H1 (cell line): Measurements from ENCODE around the gene ANLN. TPM values are rescaled to one million over a fixed set of nuclear protein-coding genes. Genes with fewer than 3 reads are reported as not detected.

Source experiments
- CTCF ChIA-PET: fragments of 300-600 bp; sonication (Branson Sonifier 250); formaldehyde crosslinking; loops from one replicate; lab custom pipeline; 2021; ENCODE audit not compliant: partially characterized antibody; lab: Charles Lee
- POLR2A ChIA-PET: fragments of 300-600 bp; sonication (Branson Sonifier 250); formaldehyde crosslinking; loops from one replicate; lab custom pipeline; 2021; ENCODE audit warnings: inconsistent platforms; ENCODE audit not compliant: partially characterized antibody; lab: Charles Lee
- DNase-seq, 2 experiments: peaks; one replicate each; pipeline versions ENCODE4 v3.0.0 to v3.0.0-alpha.2; 2010 to 2022; ENCODE audit warnings: low spot score in 2 of 2, low read depth in 1 of 2, mixed read lengths in 1 of 2
- FAIRE-seq: peaks from 2 replicates; lab custom pipeline; 2011; peaks lifted over from hg19 to GRCh38; lab: Jason Lieb, UNC
- H2AFZ ChIP-seq: 2 replicates; pipeline ENCODE4 v1.8.1; 2012; ENCODE audit warnings: low read length, inconsistent platforms
- H2AK5ac ChIP-seq: 2 replicates; pipeline ENCODE4 v1.6.1; 2013; ENCODE audit warnings: low read depth, low read length
- H2BK120ac ChIP-seq: replicated peaks from 2 replicates; pipeline ENCODE3; 2013; ENCODE audit warnings: low read depth, low read length, inconsistent platforms
- H2BK12ac ChIP-seq: 2 replicates; pipeline ENCODE4 v1.6.1; 2013; ENCODE audit warnings: low read depth, low read length
- H2BK15ac ChIP-seq: 2 replicates; pipeline ENCODE4 v1.6.1; 2013; ENCODE audit warnings: low read length
- H2BK20ac ChIP-seq: 2 replicates; pipeline ENCODE4 v1.6.1; 2013; ENCODE audit warnings: low read length
- H2BK5ac ChIP-seq: 2 replicates; pipeline ENCODE4 v1.6.1; 2013; ENCODE audit warnings: low read depth, low read length
- H3K14ac ChIP-seq: 2 replicates; pipeline ENCODE4 v1.6.1; 2013; ENCODE audit warnings: inconsistent platforms; ENCODE audit not compliant: insufficient read length
- H3K18ac ChIP-seq: 2 replicates; pipeline ENCODE4 v1.6.1; 2013; ENCODE audit warnings: low read length; ENCODE audit errors: extremely low read depth
- H3K23ac ChIP-seq: 2 replicates; pipeline ENCODE4 v1.6.1; 2013; ENCODE audit warnings: inconsistent platforms; ENCODE audit not compliant: insufficient read length
- H3K23me2 ChIP-seq: 2 replicates; pipeline ENCODE4 v1.6.1; 2013; ENCODE audit warnings: low read depth, low read length
- H3K27ac ChIP-seq: 2 replicates; pipeline ENCODE4 v1.6.1; 2011; ENCODE audit warnings: low read depth, low read length, inconsistent platforms
- H3K27me3 ChIP-seq, 4 experiments: replicated peaks in 1 of 4; 1 replicate in 1 of 4; 2 replicates in 3 of 4; pipeline versions ENCODE4 v1.6.1 to v1.8.1; 2011 to 2013; ENCODE audit warnings: low read length in 3 of 4, mild to moderate bottlenecking in 3 of 4, inconsistent platforms in 2 of 4, mixed read lengths in 2 of 4, moderate library complexity in 1 of 4; ENCODE audit not compliant: control insufficient read depth in 3 of 4, insufficient read depth in 3 of 4; ENCODE audit errors: extremely low read depth in 1 of 4
- H3K36me3 ChIP-seq, 4 experiments: 2 replicates each; pipeline versions ENCODE4 v1.6.1 to v1.8.1; 2011 to 2013; ENCODE audit warnings: mild to moderate bottlenecking in 4 of 4, low read length in 3 of 4, moderate library complexity in 2 of 4, control low read depth in 1 of 4, inconsistent platforms in 1 of 4; ENCODE audit not compliant: insufficient read depth in 4 of 4, control insufficient read depth in 2 of 4
- H3K4ac ChIP-seq: replicated peaks from 2 replicates; pipeline ENCODE3; 2013; ENCODE audit warnings: low read length, low read depth, mixed read lengths, inconsistent platforms; ENCODE audit not compliant: insufficient read length
- H3K4me1 ChIP-seq, 4 experiments: replicated peaks in 1 of 4; 1 replicate in 1 of 4; 2 replicates in 3 of 4; pipeline versions ENCODE4 v1.6.1 to v1.8.1; 2011 to 2013; ENCODE audit warnings: low read length in 3 of 4, inconsistent platforms in 2 of 4, mixed read lengths in 1 of 4; ENCODE audit not compliant: insufficient read depth in 4 of 4, control insufficient read depth in 3 of 4
- H3K4me2 ChIP-seq, 2 experiments: 2 replicates each; pipeline versions ENCODE4 v1.6.1 to v1.8.1; 2011 to 2013; ENCODE audit warnings: low read depth in 2 of 2, low read length in 2 of 2, control low read depth in 1 of 2, inconsistent platforms in 1 of 2, mild to moderate bottlenecking in 1 of 2; ENCODE audit not compliant: insufficient read depth in 1 of 2
- H3K4me3 ChIP-seq, 4 experiments: fragments of 200-600, 300-600 bp in 1 of 4; sonication (generic), shearing (Covaris generic), sonication (Bioruptor Twin) in 1 of 4; 2 replicates each; pipeline versions ENCODE4 v1.5.1 to v1.8.1; 2011 to 2016; ENCODE audit warnings: low read length in 4 of 4, low read depth in 3 of 4, control low read depth in 2 of 4, inconsistent platforms in 2 of 4, mild to moderate bottlenecking in 2 of 4, mixed read lengths in 1 of 4, moderate library complexity in 1 of 4; ENCODE audit not compliant: insufficient read depth in 2 of 4; ENCODE audit errors: extremely low read depth in 1 of 4
- H3K56ac ChIP-seq: replicated peaks from 2 replicates; pipeline ENCODE3; 2013; ENCODE audit warnings: low read depth, mild to moderate bottlenecking, mixed read lengths, low read length, inconsistent platforms; ENCODE audit not compliant: insufficient read length
- H3K79me1 ChIP-seq: 2 replicates; pipeline ENCODE4 v1.6.1; 2013; ENCODE audit warnings: low read depth, low read length, control low read depth
- H3K79me2 ChIP-seq, 2 experiments: 2 replicates each; pipeline versions ENCODE4 v1.6.1 to v1.8.1; 2012 to 2013; ENCODE audit warnings: low read length in 2 of 2, mild to moderate bottlenecking in 2 of 2, inconsistent platforms in 1 of 2; ENCODE audit not compliant: insufficient read depth in 2 of 2, control insufficient read depth in 1 of 2
- H3K9ac ChIP-seq, 4 experiments: replicated peaks in 1 of 4; 1 replicate in 1 of 4; 2 replicates in 3 of 4; pipeline versions ENCODE4 v1.6.1 to v1.8.1; 2011 to 2013; ENCODE audit warnings: low read depth in 3 of 4, low read length in 3 of 4, control low read depth in 2 of 4, mild to moderate bottlenecking in 2 of 4, moderate library complexity in 2 of 4, inconsistent platforms in 1 of 4; ENCODE audit errors: extremely low read depth in 1 of 4
- H3K9me3 ChIP-seq, 2 experiments: 2 replicates each; pipeline versions ENCODE4 v1.6.1 to v1.8.1; 2012 to 2013; ENCODE audit warnings: mild to moderate bottlenecking in 2 of 2, moderate library complexity in 2 of 2, control low read depth in 1 of 2, inconsistent platforms in 1 of 2, low read depth in 1 of 2, low read length in 1 of 2, mixed read lengths in 1 of 2; ENCODE audit not compliant: insufficient read depth in 2 of 2
- H4K20me1 ChIP-seq, 2 experiments: replicated peaks in 1 of 2; 2 replicates each; pipeline versions ENCODE3 to v1.8.1; 2011 to 2013; ENCODE audit warnings: inconsistent platforms in 2 of 2, low read length in 2 of 2, mild to moderate bottlenecking in 1 of 2; ENCODE audit not compliant: insufficient read depth in 2 of 2, control insufficient read depth in 1 of 2
- H4K5ac ChIP-seq: 2 replicates; pipeline ENCODE4 v1.6.1; 2013; ENCODE audit warnings: low read length, low read depth, mixed read lengths, inconsistent platforms; ENCODE audit not compliant: insufficient read length
- H4K8ac ChIP-seq: 2 replicates; pipeline ENCODE4 v1.8.0; 2013; ENCODE audit warnings: mild to moderate bottlenecking, moderate library complexity, low read length, inconsistent platforms; ENCODE audit not compliant: insufficient read depth; ENCODE audit errors: extremely low read depth
- H4K91ac ChIP-seq: replicated peaks from 2 replicates; pipeline ENCODE3; 2013; ENCODE audit warnings: low read length, mixed read lengths, inconsistent platforms; ENCODE audit not compliant: insufficient read length
- BACH1 ChIP-seq: IDR thresholded peaks from 2 replicates; pipeline ENCODE4 v1.6.1; 2012; ENCODE audit warnings: low read length, improper control_type of control experiment
- BRCA1 ChIP-seq: IDR thresholded peaks from 2 replicates; pipeline ENCODE4 v1.6.1; 2012; ENCODE audit warnings: low read depth, low read length, improper control_type of control experiment
- CREB1 ChIP-seq: IDR thresholded peaks from 2 replicates; pipeline ENCODE4 v1.6.1; 2012; ENCODE audit warnings: inconsistent platforms
- CTBP2 ChIP-seq: IDR thresholded peaks from 2 replicates; pipeline ENCODE4 v1.7.0; 2011; ENCODE audit warnings: borderline replicate concordance, mild to moderate bottlenecking, moderate library complexity, mixed read lengths, low read length; ENCODE audit not compliant: insufficient read depth, insufficient read length
- EGR1 ChIP-seq: IDR thresholded peaks from 2 replicates; pipeline ENCODE4 v1.6.1; 2011; ENCODE audit warnings: low read depth, low read length, borderline replicate concordance
- KDM5A ChIP-seq: fragments of 200-600 bp; IDR thresholded peaks from 2 replicates; pipeline ENCODE4 v1.7.1; 2012; ENCODE audit warnings: mild to moderate bottlenecking, low read length, inconsistent platforms, mixed read lengths
- NANOG ChIP-seq: IDR thresholded peaks from 2 replicates; pipeline ENCODE4 v1.6.1; 2011; ENCODE audit warnings: low read length, low read depth, mild to moderate bottlenecking, inconsistent platforms; ENCODE audit not compliant: insufficient read depth, poor library complexity, severe bottlenecking
- SIN3A ChIP-seq, 2 experiments: IDR thresholded peaks in 1 of 2; conservative IDR thresholded peaks in 1 of 2; 2 replicates each; pipeline ENCODE4 v1.6.1; 2011 to 2012; ENCODE audit warnings: low read length in 2 of 2, improper control_type of control experiment in 1 of 2, low read depth in 1 of 2, mild to moderate bottlenecking in 1 of 2
- SP1 ChIP-seq: IDR thresholded peaks from 2 replicates; pipeline ENCODE4 v1.6.1; 2011; ENCODE audit warnings: low read depth, low read length
- SP2 ChIP-seq: IDR thresholded peaks from 2 replicates; pipeline ENCODE4 v1.6.1; 2012; ENCODE audit warnings: mild to moderate bottlenecking, low read length, inconsistent platforms
- SP4 ChIP-seq: IDR thresholded peaks from 2 replicates; pipeline ENCODE4 v1.6.1; 2012; ENCODE audit warnings: low read length, inconsistent platforms
- SRF ChIP-seq: IDR thresholded peaks from 2 replicates; pipeline ENCODE4 v1.6.1; 2011; ENCODE audit warnings: mild to moderate bottlenecking, low read depth, low read length, moderate library complexity
- TAF1 ChIP-seq: IDR thresholded peaks from 2 replicates; pipeline ENCODE4 v1.6.1; 2011; ENCODE audit warnings: mild to moderate bottlenecking, low read depth, low read length
- TAF7 ChIP-seq: optimal IDR thresholded peaks from 2 replicates; pipeline ENCODE3; 2011; ENCODE audit warnings: low read depth, mild to moderate bottlenecking, inconsistent platforms, low read length, moderate library complexity, borderline replicate concordance
- TCF12 ChIP-seq: IDR thresholded peaks from 2 replicates; pipeline ENCODE4 v1.6.1; 2011; ENCODE audit warnings: low read depth, mild to moderate bottlenecking, low read length
- YY1 ChIP-seq: IDR thresholded peaks from 2 replicates; pipeline ENCODE4 v1.6.1; 2011; ENCODE audit warnings: low read depth, mild to moderate bottlenecking, low read length
- WGBS, 2 experiments: shearing (Covaris generic) in 1 of 2; methylation state at CpG; one replicate each; pipeline versions ENCODE4 v1.1.6 to v1.1.7; 2013 to 2015; ENCODE audit warnings: low lambda C conversion rate in 2 of 2, mixed read lengths in 2 of 2, inconsistent platforms in 1 of 2, low coverage in 1 of 2, missing lambda C conversion rate in 1 of 2; ENCODE audit not compliant: insufficient replicate concordance in 2 of 2, insufficient coverage in 1 of 2, insufficient read length in 1 of 2; ENCODE audit errors: extremely low coverage in 1 of 2, missing lambda C conversion rate in 1 of 2; 5-methylcytosine and 5-hydroxymethylcytosine counted together
- polyA plus RNA-seq, 7 experiments: library from polyadenylated mRNA; depleted of rRNA in 3 of 7; stranded (reverse) in 5 of 7; unstranded in 2 of 7; fragments of >200 nt in 5 of 7; fragments of 200-250 nt in 2 of 7; gene quantifications; 1 replicate in 5 of 7; 2 replicates in 1 of 7; 4 replicates in 1 of 7; pipeline versions ENCODE4 v1.2.1 to v1.2.3, GENCODE V29; 2011 to 2013; ENCODE audit warnings: missing spikeins in 2 of 7, mixed read lengths in 2 of 7
- total RNA-seq: library from RNA; stranded (reverse); fragmentation: NEBNext Ultra II Directional; extraction: Animal tissue kit (Norgen Biotek cat#: 25700); gene quantifications from 2 replicates; pipeline ENCODE4 v1.2.1, GENCODE V29; 2021

The ANLN gene
- total and polyA plus RNA-seq, 2 of the 8 experiments (the other 6 are each of a cell fraction or from before 2014, with no cell fraction given), result 18.5 to 90.1 TPM

DNA sequence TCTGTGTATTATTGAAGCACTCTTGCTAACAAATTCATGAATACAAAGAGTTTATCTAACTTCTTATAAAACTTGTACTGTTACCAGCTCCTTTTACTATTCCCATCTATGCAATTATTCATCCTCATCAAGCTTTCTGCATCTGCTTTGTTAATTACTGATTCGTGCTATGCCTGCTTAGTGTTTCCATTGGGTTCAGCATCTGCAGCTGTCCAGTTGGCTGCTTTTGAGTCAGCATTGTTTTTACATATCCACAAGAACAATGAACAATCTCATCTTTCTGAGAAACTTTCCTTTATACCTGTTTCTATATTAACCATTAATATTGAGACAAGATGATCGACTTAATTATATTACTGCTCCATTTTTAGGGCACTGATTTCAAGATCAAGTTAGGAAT, 19.6 kb upstream of the ANLN start:
- no peaks in the 10 kb centered on the region for H3K4me1 ChIP-seq
- DNase-seq, result no peak
- no peak overlapping the region for H2BK5ac ChIP-seq
- no peak overlapping the region for H3K14ac ChIP-seq
- 84% methylated on average over 2 of the region's 2 CpGs; no CpG with 5 or more reads in 1 of the 2 experiments for WGBS, 2 experiments
- no peak overlapping the region for H3K23ac ChIP-seq
- no peak overlapping the region for H2BK20ac ChIP-seq
- peaks cover 2% of the 10 kb centered on the region for H3K23me2 ChIP-seq
- no peak overlapping the region for H3K27ac ChIP-seq
- H3K9me3 ChIP-seq, result no peaks in the 10 kb centered on the region
- H3K4me2 ChIP-seq, result no peak overlapping the region
- H3K18ac ChIP-seq, result no peak overlapping the region
- no peak overlapping the region for H2BK120ac ChIP-seq
- no peaks in the 10 kb centered on the region for H3K79me1 ChIP-seq
- no peaks in the 10 kb centered on the region for H3K79me2 ChIP-seq
- no peak overlapping the region for H2AFZ ChIP-seq
- no peaks in the 10 kb centered on the region for H3K36me3 ChIP-seq
- ChIA-PET CTCF (interaction anchor here (1.5 kb wide), 1 partner anchor 9 kb away, joined by 3 read pairs; no protein-coding TSS in a partner anchor), POLR2A (no interaction called here)
- H2BK12ac ChIP-seq, result no peak overlapping the region
- no peak overlapping the region for H3K4ac ChIP-seq
- no peak overlapping the region for H4K91ac ChIP-seq
- H4K20me1 ChIP-seq, result peaks cover 0 to 2% of the 10 kb centered on the region in 2 experiments
- no peak overlapping the region for H3K9ac ChIP-seq
- H2AK5ac ChIP-seq, result no peak overlapping the region
- peaks cover 14 to 31% (median 23%) of the 10 kb centered on the region in 4 experiments for H3K27me3 ChIP-seq
- no peak overlapping the region for H4K8ac ChIP-seq
- no peak overlapping the region for H2BK15ac ChIP-seq
- H3K56ac ChIP-seq, result no peak overlapping the region
- H3K4me3 ChIP-seq, result no peak overlapping the region
- no peak overlapping the region for H4K5ac ChIP-seq
- no peak for FAIRE-seq
- TF ChIP-seq SIN3A (conservative IDR thresholded peaks at IDR 0.05 in 1 of 2, IDR thresholded peaks at IDR 0.05 in 1 of 2; ENCODE audit: low read depth in 1 of 2, low read length in 2 of 2) (no peak), CREB1 (no peak), SP4 (no peak), TCF12 (no peak), YY1 (no peak), TAF7 (no peak), SP2 (no peak), SP1 (no peak), KDM5A (no peak), EGR1 (no peak), CTBP2 (no peak), TAF1 (no peak), BACH1 (no peak), SRF (no peak), NANOG (no peak), BRCA1 (no peak)
